Choroid plexus epithelial cell (primary cell): ENCODE data around the gene PCNX4.

ENCODE experiments used
- DNase-seq: peaks from one replicate; pipeline ENCODE4 v3.0.0-alpha.2; 2010; ENCODE audit warnings: low read depth
- H3K4me3 ChIP-seq: 2 replicates; pipeline ENCODE4 v1.5.1; 2011; ENCODE audit warnings: low read depth, mild to moderate bottlenecking, control low read depth, low read length, moderate library complexity
- TF ChIP-seq, protein P1 (sequence below): conservative IDR thresholded peaks from 2 replicates; pipeline ENCODE4 v1.5.1; 2011; ENCODE audit warnings: low read depth, mild to moderate bottlenecking, control low read depth, inconsistent platforms, low read length, moderate library complexity

Gene PCNX4

DNA sequence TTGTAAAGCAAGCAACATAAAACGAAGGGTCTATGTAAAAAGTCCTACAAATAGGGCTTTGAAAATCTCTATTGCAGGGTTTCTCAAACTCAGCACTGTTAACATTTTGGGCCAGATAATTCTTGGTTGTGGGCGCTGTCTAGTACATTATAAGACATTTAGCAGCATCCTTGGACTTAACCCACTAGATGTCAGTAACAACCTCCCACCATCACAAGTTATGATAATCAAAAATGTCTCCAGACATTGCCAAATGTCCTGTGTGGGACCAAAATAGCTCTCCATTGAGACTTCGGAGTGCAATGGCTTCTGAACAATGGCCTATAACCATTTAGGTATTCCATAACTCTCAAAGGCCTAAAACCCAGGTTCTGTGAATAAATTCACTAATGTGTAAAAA lies 96.4 kb downstream of the PCNX4 start:
- TF ChIP-seq, protein P1, sequence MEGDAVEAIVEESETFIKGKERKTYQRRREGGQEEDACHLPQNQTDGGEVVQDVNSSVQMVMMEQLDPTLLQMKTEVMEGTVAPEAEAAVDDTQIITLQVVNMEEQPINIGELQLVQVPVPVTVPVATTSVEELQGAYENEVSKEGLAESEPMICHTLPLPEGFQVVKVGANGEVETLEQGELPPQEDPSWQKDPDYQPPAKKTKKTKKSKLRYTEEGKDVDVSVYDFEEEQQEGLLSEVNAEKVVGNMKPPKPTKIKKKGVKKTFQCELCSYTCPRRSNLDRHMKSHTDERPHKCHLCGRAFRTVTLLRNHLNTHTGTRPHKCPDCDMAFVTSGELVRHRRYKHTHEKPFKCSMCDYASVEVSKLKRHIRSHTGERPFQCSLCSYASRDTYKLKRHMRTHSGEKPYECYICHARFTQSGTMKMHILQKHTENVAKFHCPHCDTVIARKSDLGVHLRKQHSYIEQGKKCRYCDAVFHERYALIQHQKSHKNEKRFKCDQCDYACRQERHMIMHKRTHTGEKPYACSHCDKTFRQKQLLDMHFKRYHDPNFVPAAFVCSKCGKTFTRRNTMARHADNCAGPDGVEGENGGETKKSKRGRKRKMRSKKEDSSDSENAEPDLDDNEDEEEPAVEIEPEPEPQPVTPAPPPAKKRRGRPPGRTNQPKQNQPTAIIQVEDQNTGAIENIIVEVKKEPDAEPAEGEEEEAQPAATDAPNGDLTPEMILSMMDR: peak; percentile 43
- DNase-seq: peak; percentile 42
- H3K4me3 ChIP-seq: no peak overlapping the region

DNA sequence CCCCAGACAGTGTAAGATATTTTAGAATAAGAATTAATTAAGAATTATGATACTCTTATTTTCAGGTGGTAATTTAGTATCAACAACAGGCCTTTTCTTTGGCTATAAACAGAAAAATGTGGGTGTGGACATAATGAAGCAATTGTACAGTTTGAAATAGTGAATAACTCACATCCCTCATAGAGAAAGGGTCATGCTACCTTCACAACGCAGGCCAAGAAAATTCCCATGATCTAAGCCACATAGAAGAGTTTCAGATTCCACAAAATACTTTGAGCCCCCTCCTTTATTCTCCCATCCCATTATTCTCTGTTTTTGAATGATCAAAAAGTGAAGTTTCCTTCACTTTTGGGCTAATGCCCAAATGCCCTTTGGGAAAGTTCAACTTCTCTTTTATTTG lies 97.0 kb downstream of the PCNX4 start:
- TF ChIP-seq, protein P1: no peak
- no peak for DNase-seq
- no peak overlapping the region for H3K4me3 ChIP-seq

DNA sequence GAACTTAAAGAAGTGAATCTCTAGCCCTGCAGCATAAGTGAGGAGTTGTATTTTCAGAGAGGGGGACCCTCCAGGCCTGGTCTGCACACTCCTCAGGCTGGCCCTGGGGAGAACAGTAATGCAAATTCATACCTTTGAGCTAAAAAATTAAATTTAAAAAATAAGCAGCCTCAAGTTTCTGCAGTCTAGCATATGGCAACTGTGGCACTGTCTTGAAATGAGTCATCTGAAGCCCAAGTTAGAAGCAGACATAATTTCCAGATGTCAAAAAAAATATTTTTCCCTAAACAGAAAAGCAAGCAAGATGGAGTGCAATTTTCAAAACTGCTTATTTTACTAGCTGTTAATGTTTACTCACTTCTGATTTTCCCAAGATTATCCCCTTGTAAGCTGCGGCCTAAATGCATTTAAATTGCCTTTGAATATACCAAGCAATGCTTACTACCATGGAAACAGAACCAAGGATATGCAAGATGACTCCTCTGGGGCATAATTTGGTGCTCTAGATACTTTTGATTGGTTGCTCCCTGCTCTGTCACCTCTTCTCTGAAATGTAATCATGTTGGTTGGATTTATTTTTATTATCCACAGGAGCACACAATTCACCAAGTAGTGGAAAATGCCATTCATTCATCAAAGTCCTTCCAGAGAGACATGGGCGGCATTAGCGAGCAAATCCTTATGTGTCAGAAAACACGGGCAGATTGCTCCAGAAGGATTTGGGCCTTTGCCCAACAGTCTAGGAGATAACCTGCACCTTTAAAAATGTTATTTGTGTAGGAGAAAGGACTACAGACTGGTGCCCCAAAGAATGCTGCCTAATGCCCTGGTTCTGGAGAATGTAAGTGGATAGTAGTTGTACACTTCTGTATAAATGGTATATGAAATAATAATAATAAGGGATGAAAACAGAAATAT lies 98.5 kb downstream of the PCNX4 start:
- DNase-seq: no peak
- TF ChIP-seq, protein P1: no peak
- no peak overlapping the region for H3K4me3 ChIP-seq

DNA sequence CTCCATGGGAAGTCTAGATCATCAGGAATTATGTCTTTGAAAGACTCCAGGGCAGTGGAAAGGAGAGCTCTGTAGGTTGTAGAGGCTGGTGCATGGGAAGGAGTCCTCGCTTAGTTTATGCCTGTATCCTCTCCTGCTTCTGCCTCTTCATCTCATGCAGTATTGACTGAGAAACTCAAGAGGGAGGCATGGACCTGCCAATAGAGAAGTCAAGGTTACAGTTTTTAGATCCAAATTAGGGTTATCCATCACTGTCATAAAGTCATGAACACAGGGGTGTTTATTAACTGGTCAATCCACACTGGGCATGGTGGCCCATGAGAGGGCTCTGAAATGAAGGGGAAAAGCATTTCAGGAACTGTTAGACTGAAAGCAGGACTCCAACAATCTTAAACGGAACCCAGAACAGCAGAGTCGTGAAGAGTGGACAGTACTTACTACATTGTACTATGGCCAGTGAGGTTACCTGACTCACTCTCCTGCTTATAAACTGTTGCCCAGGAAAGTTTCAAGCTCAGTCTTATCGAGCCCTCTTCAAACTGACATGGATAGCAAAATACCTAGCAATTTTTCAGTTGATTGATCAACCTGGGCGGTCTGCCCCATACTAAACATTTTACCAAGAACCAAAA lies 103.6 kb downstream of the PCNX4 start:
- no peak for DNase-seq
- TF ChIP-seq, protein P1: peak; percentile 18

DNA sequence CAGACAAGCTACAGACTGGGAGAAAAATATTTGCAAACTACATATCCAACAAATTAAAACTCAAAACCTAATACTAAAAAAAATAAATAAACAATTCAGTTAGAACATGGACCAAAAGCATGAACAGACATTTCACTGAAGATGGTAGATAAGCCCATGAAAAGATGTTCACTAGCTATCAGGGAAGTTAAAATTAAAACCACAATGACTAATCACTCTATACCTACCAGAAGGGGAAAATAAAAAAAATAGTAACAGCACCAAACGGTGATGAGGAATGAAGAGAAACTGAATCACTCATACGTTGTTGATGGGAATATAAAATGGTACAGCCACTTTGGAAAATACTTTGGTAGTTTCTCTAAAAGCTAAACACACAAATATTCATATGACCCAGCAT lies 104.6 kb downstream of the PCNX4 start:
- DNase-seq: no peak
- TF ChIP-seq, protein P1: no peak
- H3K4me3 ChIP-seq: no peak overlapping the region

More for the DNA sequence above, 103.6 kb downstream of the PCNX4 start:
- no peak overlapping the region for H3K4me3 ChIP-seq

DNA sequence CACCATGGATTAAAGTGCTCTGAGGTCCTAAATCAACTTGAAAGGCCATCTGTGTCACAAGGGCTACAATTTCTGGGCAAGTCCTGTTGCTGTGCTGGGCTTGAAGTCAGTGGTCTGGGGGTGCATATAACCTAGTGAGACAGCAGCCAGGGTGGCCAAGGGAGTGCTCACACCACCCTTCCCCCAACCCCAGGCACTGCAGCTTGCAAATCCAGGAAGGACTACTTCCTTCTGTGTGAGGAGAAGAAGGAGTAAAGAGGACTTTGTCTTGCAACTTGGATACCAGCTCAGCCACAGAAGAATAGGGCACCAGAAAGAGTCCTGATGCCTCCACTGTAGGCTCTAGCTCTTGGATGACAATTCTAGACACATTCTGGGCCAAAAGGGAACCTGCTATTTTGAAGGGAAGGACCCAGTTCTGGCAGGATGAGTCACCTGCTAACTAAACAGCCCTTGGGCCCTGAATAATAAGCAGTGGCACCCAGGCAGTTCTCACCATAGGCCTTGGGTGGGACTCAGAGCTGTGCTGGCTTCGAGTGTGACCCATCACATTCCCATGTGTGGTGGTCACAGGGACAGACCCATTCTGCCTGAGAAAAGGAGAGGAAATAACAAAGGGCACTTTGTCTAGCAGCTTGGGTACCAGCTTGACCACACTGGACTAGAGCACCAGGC lies 106.0 kb downstream of the PCNX4 start:
- no peak for DNase-seq
- TF ChIP-seq, protein P1: no peak

More for the DNA sequence above, 106.0 kb downstream of the PCNX4 start:
- H3K4me3 ChIP-seq: no peak overlapping the region
